Measurements from ENCODE around the gene ALS2CL. TPM values are rescaled to one million over a fixed set of nuclear protein-coding genes. Genes with fewer than 3 reads are reported as not detected.
A peak's percentile ranks its signal among the peaks of the same experiment; 100 is the strongest.
"Not testable (repeated sequence)": the region's sequence is repeated elsewhere in the genome, so short reads cannot be mapped to it uniquely, and the experiment has no call there.

Gene ALS2CL
- 10 to 100 TPM in 4 of 9 donors, 1 to 10 TPM in 5; 2.6 to 15.6 (median 9.9) TPM for total RNA-seq
- 10 to 100 TPM in 2 of 3 donors, 1 to 10 TPM in 1; 1.5 to 48.3 (median 36.8) TPM for polyA plus RNA-seq
- long read RNA-seq, donor 1: 0 reads
- long read RNA-seq, donor 2: 0 reads
- long read RNA-seq, donor 3: 0 reads
- long read RNA-seq, donor 4, partial matches to known transcripts: 0 of 1 reads
- long read RNA-seq, donor 4, other reads (novel, unspliced or antisense): 1 of 1 reads
- long read RNA-seq, donor 5, full-length matches to known transcripts: 5 of 26 reads
- long read RNA-seq, donor 5, partial matches to known transcripts: 8 of 26 reads
- long read RNA-seq, donor 5, other reads (novel, unspliced or antisense): 13 of 26 reads
- long read RNA-seq, donor 6, partial matches to known transcripts: 0 of 6 reads
- long read RNA-seq, donor 6, other reads (novel, unspliced or antisense): 6 of 6 reads
- long read RNA-seq, donor 7: 0 reads
- long read RNA-seq, donor 8: 0 reads
- long read RNA-seq, donor 9: 0 reads
- long read RNA-seq, donor 10: 0 reads

GRCh38 chr3:46693038-46693891 lies at the start of gene ALS2CL:
ALS2CL (minus strand) TSS chr3:46693679; CDS start chr3:46689440, 4,239 bp downstream.
- WGBS, 4 donors: 1 to 4% (median 2%) methylated on average over 4 to 71 of the region's 71 CpGs
- Histone ChIP-seq H3K4me1 (replicated peaks in 1 of 2) (peaks cover 34 to 50% of the 10 kb centered on the region in 2 donors), H3K27ac (peak within 1 kb of the TSS in 3 of 5 donors; percentile 72 to 82 (median 76)), H3K27me3 (no peaks in the 10 kb centered on the region), H3K4me3 (peak within 1 kb of the TSS; percentile 46 to 80 (median 58)), H3K36me3 (replicated peaks in 1 of 2) (no peaks in the 10 kb centered on the region), H3K9me3 (replicated peaks in 1 of 3) (no peaks in the 10 kb centered on the region)
- intact Hi-C loops (cut with DNase I): no loop called here
- no peak for TF ChIP-seq CTCF (IDR thresholded peaks at IDR 0.05)
- TF ChIP-seq POLR2A (IDR thresholded peaks at IDR 0.05): peak in 1 of 2 donors; percentile 12
- peak; percentile 46 to 75 (median 64) for DNase-seq

GRCh38 chr3:46742992-46743585 lies 49.6 kb upstream of the ALS2CL start:
- Histone ChIP-seq H3K27me3 (no peaks in the 10 kb centered on the region), H3K27ac (no peak overlapping the region), H3K4me1 (replicated peaks in 1 of 2) (no peaks in the 10 kb centered on the region), H3K4me3 (no peak overlapping the region), H3K9me3 (replicated peaks in 1 of 3) (no peaks in the 10 kb centered on the region), H3K36me3 (replicated peaks in 1 of 2) (no peaks in the 10 kb centered on the region)
- 82 to 86% (median 83%) methylated on average over 12 of the region's 12 CpGs for WGBS, 4 donors
- TF ChIP-seq POLR2A (IDR thresholded peaks at IDR 0.05) (no peak), CTCF (IDR thresholded peaks at IDR 0.05) (no peak)
- intact Hi-C loops (cut with DNase I): no loop called here
- no peak for DNase-seq

GRCh38 chr3:46739565-46739964 lies 46.1 kb upstream of the ALS2CL start:
- H3K9me3 ChIP-seq (replicated peaks in 1 of 3); H3K4me1 ChIP-seq (replicated peaks in 1 of 2); H3K27me3 ChIP-seq; H3K27ac ChIP-seq; DNase-seq; intact Hi-C loops (cut with DNase I); H3K4me3 ChIP-seq; H3K36me3 ChIP-seq (replicated peaks in 1 of 2): not testable (repeated sequence)
- WGBS, 4 donors: 89 to 95% (median 94%) methylated on average over 3 of the region's 3 CpGs

GRCh38 chr3:46737329-46737731 lies 43.9 kb upstream of the ALS2CL start:
- no peaks in the 10 kb centered on the region for H3K9me3 ChIP-seq (replicated peaks in 1 of 3)
- H3K4me1 ChIP-seq (replicated peaks in 1 of 2): no peaks in the 10 kb centered on the region
- H3K36me3 ChIP-seq (replicated peaks in 1 of 2): no peaks in the 10 kb centered on the region
- WGBS, 4 donors: 24 to 47% (median 41%) methylated on average over 2 to 4 of the region's 4 CpGs
- H3K4me3 ChIP-seq: no peak overlapping the region
- H3K27ac ChIP-seq: no peak overlapping the region
- no peak for DNase-seq
- TF ChIP-seq CTCF (IDR thresholded peaks at IDR 0.05) (no peak), POLR2A (IDR thresholded peaks at IDR 0.05) (no peak)
- intact Hi-C loops (cut with DNase I): no loop called here
- H3K27me3 ChIP-seq: no peaks in the 10 kb centered on the region
